ENCODE measurements around the gene SEPTIN11. TPM values are rescaled to one million over a fixed set of nuclear protein-coding genes. Genes with fewer than 3 reads are reported as not detected.

Gene SEPTIN11
- total and polyA plus RNA-seq, 3 donors from 2014 or later, result 15.5 to 22.8 (median 21.2) TPM

- WGBS, 2 donors, result 58 to 61% methylated on average over 1 of the region's 1 CpG
- Histone ChIP-seq H3K36me3 (ENCODE audit: low read depth, missing control alignments) (no peaks in the 10 kb centered on the region), H3K4me1 (no peaks in the 10 kb centered on the region), H3K27ac (no peak overlapping the region), H3K27me3 (no peaks in the 10 kb centered on the region), H3K4me3 (no peak overlapping the region), H3K9me3 (no peaks in the 10 kb centered on the region)
- DNase-seq, result no peak
- intact Hi-C loops (cut with DNase I; ENCODE audit: low total_unique reads), result no loop called here
- no peak for TF ChIP-seq CTCF (IDR thresholded peaks at IDR 0.05)
- no peak for TF ChIP-seq POLR2A (IDR thresholded peaks at IDR 0.05)
Measured at GRCh38 chr4:76955182-76955581, 5.6 kb downstream of the SEPTIN11 start.

GRCh38 chr4:76957004-76957738, 7.6 kb downstream of the SEPTIN11 start:
- TF ChIP-seq POLR2A (IDR thresholded peaks at IDR 0.05) (no peak), CTCF (IDR thresholded peaks at IDR 0.05) (no peak)
- H3K4me1 ChIP-seq, result no peaks in the 10 kb centered on the region
- no peak overlapping the region for H3K4me3 ChIP-seq
- H3K36me3 ChIP-seq (ENCODE audit: low read depth, missing control alignments), result no peaks in the 10 kb centered on the region
- no peak for DNase-seq
- no peaks in the 10 kb centered on the region for H3K27me3 ChIP-seq
- H3K27ac ChIP-seq, result no peak overlapping the region
- 67 to 80% methylated on average over 1 to 4 of the region's 4 CpGs for WGBS, 2 donors
- intact Hi-C loops (cut with DNase I; ENCODE audit: low total_unique reads), result no loop called here
- H3K9me3 ChIP-seq, result no peaks in the 10 kb centered on the region

GRCh38 chr4:76958891-76959290, 9.3 kb downstream of the SEPTIN11 start:
- H3K4me1 ChIP-seq, result no peaks in the 10 kb centered on the region
- intact Hi-C loops (cut with DNase I; ENCODE audit: low total_unique reads), result no loop called here

GRCh38 chr4:76960014-76960413, 10.5 kb downstream of the SEPTIN11 start:
- H3K27ac ChIP-seq, result no peak overlapping the region
- intact Hi-C loops (cut with DNase I; ENCODE audit: low total_unique reads), result no loop called here
- no peaks in the 10 kb centered on the region for H3K27me3 ChIP-seq
- 91 to 95% methylated on average over 4 of the region's 4 CpGs for WGBS, 2 donors
- TF ChIP-seq POLR2A (IDR thresholded peaks at IDR 0.05), result no peak
- H3K36me3 ChIP-seq (ENCODE audit: low read depth, missing control alignments), result no peaks in the 10 kb centered on the region
- no peaks in the 10 kb centered on the region for H3K4me1 ChIP-seq
- no peaks in the 10 kb centered on the region for H3K9me3 ChIP-seq
- H3K4me3 ChIP-seq, result no peak overlapping the region
- DNase-seq, result no peak

More at GRCh38 chr4:76958891-76959290, 9.3 kb downstream of the SEPTIN11 start:
- Histone ChIP-seq H3K36me3 (ENCODE audit: low read depth, missing control alignments) (no peaks in the 10 kb centered on the region), H3K27me3 (no peaks in the 10 kb centered on the region), H3K4me3 (no peak overlapping the region), H3K9me3 (no peaks in the 10 kb centered on the region), H3K27ac (no peak overlapping the region)
- no peak for DNase-seq
- TF ChIP-seq CTCF (IDR thresholded peaks at IDR 0.05), result no peak
- WGBS, 2 donors, result 96 to 97% methylated on average over 5 of the region's 5 CpGs

GRCh38 chr4:76962406-76963130, 13.0 kb downstream of the SEPTIN11 start:
- no peaks in the 10 kb centered on the region for H3K9me3 ChIP-seq
- TF ChIP-seq CTCF (IDR thresholded peaks at IDR 0.05), result no peak
- no peak for TF ChIP-seq POLR2A (IDR thresholded peaks at IDR 0.05)

More at GRCh38 chr4:76962406-76963130, 13.0 kb downstream of the SEPTIN11 start:
- H3K27ac ChIP-seq, result no peak overlapping the region
- 69 to 76% methylated on average over 5 of the region's 5 CpGs for WGBS, 2 donors
- no peak for DNase-seq
- H3K27me3 ChIP-seq, result no peaks in the 10 kb centered on the region
- H3K36me3 ChIP-seq (ENCODE audit: low read depth, missing control alignments), result no peaks in the 10 kb centered on the region
- H3K4me3 ChIP-seq, result no peak overlapping the region
- intact Hi-C loops (cut with DNase I; ENCODE audit: low total_unique reads), result no loop called here
- no peaks in the 10 kb centered on the region for H3K4me1 ChIP-seq

Measured in testis (tissue), 3 donors.